GM19240 (cell line): ENCODE data around the gene PXDC1.

Experiments used
- DNase-seq: peaks from one replicate; pipeline ENCODE4 v3.0.0; 2011; ENCODE audit warnings: low spot score; ENCODE audit not compliant: insufficient read length

The PXDC1 gene

DNA sequence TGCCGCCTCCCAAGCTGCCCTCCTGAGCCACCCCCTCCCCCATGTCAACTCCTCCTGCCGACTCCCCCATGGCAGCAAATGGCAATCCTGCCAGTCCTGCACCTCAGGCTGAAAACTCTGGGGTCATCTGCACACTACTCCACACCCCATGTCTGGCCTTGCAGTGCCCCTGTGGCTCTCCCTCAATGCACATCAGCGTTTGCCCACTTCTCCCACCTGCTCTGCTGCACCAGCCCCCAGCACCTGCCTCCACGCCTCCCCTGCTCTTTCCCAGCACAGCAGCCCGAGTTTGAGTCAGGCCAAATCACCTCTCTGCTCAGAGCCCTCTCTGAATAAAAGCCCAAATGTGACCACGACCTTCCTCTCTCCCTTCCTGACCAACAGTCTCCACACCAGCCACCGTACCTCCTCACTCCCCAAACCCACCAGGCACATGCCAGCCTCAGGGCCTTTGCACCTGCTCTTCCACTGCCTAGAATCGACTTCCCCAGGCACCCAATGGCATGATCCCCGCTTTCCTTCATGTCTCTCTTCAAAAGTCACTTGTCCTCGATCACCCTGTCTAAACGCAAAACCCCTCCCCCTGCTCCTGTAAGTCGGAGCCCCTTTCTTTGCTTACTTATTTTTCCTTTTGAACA, 4.3 kb downstream of the PXDC1 start:
- no peak for DNase-seq

- no peak for DNase-seq
Measured at GRCh38 chr6:3746696-3747095, 4.8 kb downstream of the PXDC1 start.

- DNase-seq: no peak
Measured at GRCh38 chr6:3746119-3746691, 5.3 kb downstream of the PXDC1 start.

- DNase-seq: no peak
Measured at GRCh38 chr6:3745566-3746118, 5.9 kb downstream of the PXDC1 start.

DNA sequence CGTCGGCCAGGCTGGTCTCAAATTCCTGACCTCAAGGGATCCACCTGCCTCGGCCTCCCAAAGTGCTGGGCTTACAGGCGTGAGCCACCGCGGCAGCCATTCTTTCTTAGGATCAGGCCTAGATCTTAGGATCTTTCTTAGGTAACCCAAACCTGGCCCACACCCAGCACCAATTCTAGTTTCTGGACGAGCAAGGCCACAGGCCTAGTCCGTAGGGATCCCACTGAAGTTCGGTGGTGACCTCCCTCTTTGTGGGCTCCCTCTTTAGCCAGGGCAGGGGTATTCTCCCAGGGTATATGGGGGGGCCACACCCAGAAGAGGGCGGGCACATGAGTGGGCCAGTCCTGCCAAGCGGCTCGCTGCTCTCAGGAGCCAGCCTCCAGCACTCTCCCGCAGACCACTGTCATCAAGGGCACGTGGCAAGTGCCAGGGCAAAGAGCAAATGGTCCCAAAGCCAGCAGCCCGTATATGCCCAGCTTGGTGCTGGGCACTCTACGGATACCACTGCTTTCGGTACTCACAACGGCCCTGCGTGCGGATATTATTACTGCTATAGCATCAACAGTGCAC, 6.5 kb downstream of the PXDC1 start:
- DNase-seq: no peak

GRCh38 chr6:3744211-3744900, 7.2 kb downstream of the PXDC1 start:
- DNase-seq: no peak

DNA sequence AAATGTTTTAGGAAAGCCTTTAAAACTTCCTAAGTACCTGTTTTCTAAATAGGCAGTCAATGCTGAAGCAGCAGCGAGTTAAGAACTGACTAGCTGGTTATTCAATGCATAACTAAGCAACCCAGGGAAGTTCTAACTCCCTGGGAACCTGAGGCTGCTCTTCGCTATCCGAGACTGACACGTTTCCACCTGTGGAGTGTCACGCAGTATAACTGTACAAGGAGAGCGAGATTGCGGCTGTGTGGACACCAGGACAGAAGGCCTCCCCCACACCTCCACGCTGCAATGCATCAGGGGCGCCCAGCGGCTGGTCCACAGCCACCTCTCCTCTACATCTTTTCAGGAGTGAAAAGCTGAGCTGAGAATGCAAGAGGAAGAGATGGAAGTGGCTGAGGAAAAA, 8.0 kb downstream of the PXDC1 start:
- DNase-seq: no peak

DNA sequence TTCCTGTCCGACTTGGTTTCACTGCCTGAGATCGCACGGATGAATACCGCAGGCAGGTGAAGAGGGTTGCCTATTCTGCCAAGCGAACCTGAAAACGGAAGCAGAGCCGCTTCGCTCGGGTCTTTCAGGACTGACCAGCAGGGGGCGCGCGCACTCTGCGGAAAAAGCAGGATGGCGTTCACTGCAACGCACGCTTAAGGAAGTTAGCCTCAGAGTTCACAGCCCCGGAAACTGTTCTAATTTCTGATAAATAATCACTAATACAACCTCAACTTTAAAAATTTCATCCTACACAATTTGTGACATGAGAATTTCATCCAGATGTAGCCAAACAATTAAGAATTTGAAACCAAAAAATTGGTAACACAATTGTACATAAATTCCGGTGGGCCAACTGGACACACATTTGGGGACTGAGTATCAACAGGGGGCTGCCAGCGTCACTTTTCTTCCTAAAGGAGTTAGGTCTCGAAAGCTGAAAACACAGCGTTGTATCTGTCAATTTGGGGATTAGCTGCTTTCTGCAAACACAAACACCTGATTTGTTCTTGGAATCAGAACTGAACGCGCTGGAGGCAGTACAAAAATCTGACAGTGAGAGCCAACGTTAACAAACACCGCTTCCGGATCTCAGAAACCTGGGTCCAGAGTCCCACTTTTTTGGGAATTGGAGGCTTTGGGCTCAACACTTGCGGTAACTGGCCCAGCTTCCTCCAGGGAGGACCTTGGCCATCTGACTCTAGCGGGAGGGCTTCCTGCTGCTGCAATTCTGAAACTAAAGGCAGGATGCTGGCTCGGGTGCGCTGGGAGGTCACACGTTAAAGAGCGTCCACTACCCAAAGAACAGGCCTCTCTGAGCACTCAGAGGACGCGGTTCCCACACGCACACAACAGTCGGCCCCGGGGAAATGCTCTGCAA, 8.8 kb downstream of the PXDC1 start:
- DNase-seq: peak; percentile 83

DNA sequence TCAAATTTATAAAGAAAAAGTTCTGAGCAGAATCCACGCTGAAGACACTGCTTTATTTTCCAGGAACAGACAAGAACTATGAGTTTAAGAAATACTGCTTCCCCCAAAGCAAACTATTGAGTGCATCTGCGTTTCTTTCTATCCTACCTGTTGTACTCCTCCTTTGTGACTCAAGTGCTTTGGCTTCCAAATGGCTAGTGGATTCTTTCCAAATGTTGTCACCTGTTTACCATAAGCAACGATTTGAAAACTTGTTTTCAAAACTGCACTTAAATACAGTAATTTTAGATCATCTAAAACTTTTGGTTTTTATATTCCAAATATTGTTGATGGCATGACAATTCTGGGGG, 9.5 kb downstream of the PXDC1 start:
- DNase-seq: no peak

DNA sequence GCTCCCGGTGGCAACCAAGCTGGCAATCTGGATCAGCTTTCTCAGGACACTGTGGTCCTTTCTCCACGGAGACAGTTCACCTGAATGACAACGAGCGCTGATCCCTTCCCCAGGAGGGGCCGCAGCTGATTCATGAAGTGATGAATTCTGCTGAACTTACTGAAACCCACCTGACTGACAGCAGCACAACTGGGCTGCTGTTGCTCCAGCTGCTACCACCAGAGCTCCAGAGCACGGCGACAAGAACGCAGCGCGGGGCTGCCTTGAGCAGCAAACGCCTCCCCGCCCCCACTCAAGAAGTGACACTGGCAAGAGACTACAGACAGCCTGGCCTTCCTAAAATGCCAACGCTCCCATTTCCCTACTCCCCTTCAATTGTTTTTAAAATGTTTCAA, 10.0 kb downstream of the PXDC1 start:
- DNase-seq: no peak

DNA sequence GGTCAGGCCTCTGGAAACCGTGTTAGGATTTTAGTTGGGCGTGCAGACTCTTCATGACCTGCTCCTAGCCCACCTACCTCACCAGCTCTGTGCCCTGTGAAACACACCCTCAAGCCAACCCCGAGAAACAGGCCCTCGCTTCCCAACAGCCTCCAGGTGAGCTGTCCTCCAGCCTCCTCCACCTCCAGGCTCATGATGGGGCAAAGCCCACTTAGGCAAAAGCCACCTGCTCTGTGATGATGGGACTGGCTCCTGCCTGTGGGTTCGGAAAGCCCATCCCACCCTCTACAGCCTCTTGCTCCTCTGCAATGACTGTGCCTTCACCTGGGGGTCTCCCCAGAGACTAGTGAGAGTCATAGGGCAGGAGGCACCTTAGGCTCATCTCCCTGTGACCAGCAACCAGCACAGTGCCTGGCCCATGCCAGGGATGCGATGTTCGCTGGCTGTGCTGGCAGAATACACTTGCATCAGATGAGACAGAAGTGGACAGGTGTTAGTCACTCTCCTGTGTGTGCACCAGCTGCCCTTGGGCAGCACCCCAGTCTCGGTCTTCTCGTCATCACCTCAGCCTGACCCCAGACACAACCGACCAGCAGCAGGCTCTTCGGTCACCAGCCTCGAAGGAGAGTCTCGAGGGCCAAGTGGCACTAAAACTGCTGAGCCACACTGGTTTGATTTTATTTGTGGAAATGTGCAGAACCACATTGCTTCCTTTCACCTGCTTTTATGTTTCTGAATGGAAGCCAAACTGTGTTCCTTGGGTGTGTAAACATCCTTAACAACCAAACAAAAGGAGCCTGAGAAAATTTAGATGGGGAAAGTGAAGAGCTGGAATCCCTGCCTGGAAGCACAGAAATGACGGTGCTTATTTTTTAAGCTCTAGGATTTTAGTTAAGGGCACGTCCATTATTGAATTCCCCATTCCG, 10.7 kb downstream of the PXDC1 start:
- DNase-seq: no peak

DNA sequence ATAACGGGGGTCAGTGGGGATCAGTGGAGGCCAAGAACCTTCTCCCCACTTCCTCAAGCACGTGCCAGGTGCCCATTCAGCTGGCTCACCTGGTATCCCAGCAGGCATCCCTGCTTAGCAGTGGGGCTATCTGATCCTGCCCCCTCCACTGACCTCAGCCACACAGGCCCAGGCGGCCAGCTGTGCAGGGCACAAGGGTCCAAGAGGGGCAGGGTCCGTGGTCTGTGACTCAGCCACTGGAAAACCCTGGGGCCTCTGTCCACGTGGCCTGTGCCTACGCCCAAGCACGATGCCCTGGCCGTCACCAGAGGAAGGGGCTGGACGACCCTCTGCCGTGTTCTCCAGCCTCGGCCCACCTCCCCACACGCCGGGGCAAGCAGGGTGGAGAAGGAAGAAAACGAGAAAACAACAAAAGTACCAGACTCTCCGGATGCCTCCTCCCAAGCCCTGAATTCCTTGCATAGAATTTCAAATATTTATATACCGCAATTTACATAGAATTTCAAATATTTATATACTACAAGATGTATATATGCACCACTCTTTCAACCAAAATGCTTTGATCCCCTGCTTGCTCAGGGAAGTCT, 12.1 kb downstream of the PXDC1 start:
- no peak for DNase-seq

GRCh38 chr6:3738381-3739131, 13.0 kb downstream of the PXDC1 start:
- no peak for DNase-seq

GRCh38 chr6:3737831-3738210, 13.7 kb downstream of the PXDC1 start:
- no peak for DNase-seq

GRCh38 chr6:3737149-3737830, 14.2 kb downstream of the PXDC1 start:
- DNase-seq: no peak

- no peak for DNase-seq
Measured at GRCh38 chr6:3735029-3735605, 16.4 kb downstream of the PXDC1 start.

DNA sequence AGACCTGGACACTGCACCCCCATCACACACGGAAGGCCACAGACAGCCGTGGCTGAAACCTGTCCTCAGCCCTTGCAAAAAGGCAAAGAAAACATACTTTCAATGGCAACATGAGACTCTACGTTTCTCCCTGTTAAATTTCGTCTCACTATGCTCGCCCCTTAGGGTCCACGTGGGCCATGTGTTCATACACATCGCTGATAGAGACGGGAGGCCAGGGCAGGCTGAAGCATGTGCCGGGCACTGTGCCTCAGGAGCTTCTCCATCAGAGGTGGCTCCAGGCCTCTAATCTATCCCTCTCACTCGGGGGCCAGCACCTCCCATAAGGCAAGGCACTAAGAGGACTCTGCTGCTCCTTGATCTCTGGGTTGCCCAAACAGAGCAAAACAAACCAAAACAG, 17.5 kb downstream of the PXDC1 start:
- DNase-seq: no peak

DNA sequence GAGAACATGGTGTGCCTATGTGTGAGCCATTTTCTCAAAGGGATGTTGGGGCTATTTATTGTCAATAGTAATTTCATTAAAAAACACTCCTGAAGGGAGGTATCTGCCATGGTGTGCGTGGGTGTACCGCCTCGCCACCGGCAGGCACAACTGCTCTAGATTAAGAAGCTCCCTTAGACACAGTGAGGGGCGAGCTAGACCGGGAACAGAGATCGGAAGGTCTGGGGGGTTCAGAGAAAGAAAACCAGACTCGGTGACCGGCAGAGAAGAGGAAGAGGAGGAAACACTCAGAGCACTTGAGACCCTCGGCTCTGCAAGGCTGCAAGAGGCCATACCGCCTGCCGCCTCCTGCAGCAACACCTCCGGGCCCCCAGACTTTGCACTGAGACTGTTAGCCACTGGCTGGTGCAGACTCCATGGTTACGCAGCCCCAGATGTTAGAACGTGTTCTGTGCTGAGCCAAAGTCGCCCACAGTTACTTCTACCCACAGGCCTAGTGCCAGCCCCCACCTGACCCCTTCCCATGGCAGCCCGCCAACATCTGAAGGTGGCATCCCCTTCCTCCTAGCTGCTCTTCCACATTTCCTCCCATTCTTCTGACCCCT, 18.1 kb downstream of the PXDC1 start:
- no peak for DNase-seq
